H9 (cell line): ENCODE results near the gene KCNAB2. TPM values are rescaled to one million over a fixed set of nuclear protein-coding genes. Genes with fewer than 3 reads are reported as not detected.

ENCODE experiments used
- DNase-seq: peaks from one replicate; pipeline ENCODE4 v3.0.0-alpha.2; 2017
- H2AFZ ChIP-seq: one replicate; pipeline ENCODE4 v1.6.1; 2013; ENCODE audit warnings: mild to moderate bottlenecking, low read length, control low read depth, moderate library complexity
- H2AK5ac ChIP-seq: 2 replicates; pipeline ENCODE4 v1.6.1; 2013; ENCODE audit warnings: low read length, control low read depth, mixed read lengths; ENCODE audit not compliant: insufficient read length
- H2BK120ac ChIP-seq: one replicate; pipeline ENCODE4 v1.6.1; 2013; ENCODE audit warnings: low read depth, mild to moderate bottlenecking, low read length, control low read depth, inconsistent platforms; ENCODE audit not compliant: poor library complexity, severe bottlenecking
- H2BK12ac ChIP-seq: 2 replicates; pipeline ENCODE4 v1.6.1; 2013; ENCODE audit warnings: low read length, control low read depth, mixed read lengths, low read depth; ENCODE audit not compliant: insufficient read length
- H2BK15ac ChIP-seq: 2 replicates; pipeline ENCODE4 v1.6.1; 2013; ENCODE audit warnings: low read depth, low read length, control low read depth
- H2BK20ac ChIP-seq: one replicate; pipeline ENCODE4 v1.6.1; 2013; ENCODE audit warnings: low read depth, mild to moderate bottlenecking, low read length, control low read depth, inconsistent platforms; ENCODE audit not compliant: poor library complexity, severe bottlenecking
- H2BK5ac ChIP-seq: 2 replicates; pipeline ENCODE4 v1.6.1; 2013; ENCODE audit warnings: low read length, control low read depth, mixed read lengths; ENCODE audit not compliant: insufficient read length
- H3K14ac ChIP-seq: 2 replicates; pipeline ENCODE4 v1.6.1; 2013; ENCODE audit warnings: low read length, control low read depth; ENCODE audit not compliant: insufficient read depth
- H3K18ac ChIP-seq: 2 replicates; pipeline ENCODE4 v1.6.1; 2013; ENCODE audit warnings: low read depth, mild to moderate bottlenecking, mixed read lengths, low read length, control low read depth; ENCODE audit not compliant: insufficient read length
- H3K23ac ChIP-seq: 2 replicates; pipeline ENCODE4 v1.6.1; 2013; ENCODE audit warnings: low read length, control low read depth, mixed read lengths, low read depth; ENCODE audit not compliant: insufficient read length
- H3K23me2 ChIP-seq: 2 replicates; pipeline ENCODE4 v1.6.1; 2013; ENCODE audit warnings: low read depth, mild to moderate bottlenecking, mixed read lengths, low read length, control low read depth; ENCODE audit not compliant: insufficient read length, poor library complexity, severe bottlenecking
- H3K27ac ChIP-seq: 2 replicates; pipeline ENCODE4 v1.5.1; 2013; ENCODE audit warnings: low read length, control low read depth, mixed read lengths, low read depth; ENCODE audit not compliant: insufficient read length
- H3K27me3 ChIP-seq: 2 replicates; pipeline ENCODE4 v1.6.1; 2013; ENCODE audit warnings: low read length, control low read depth, inconsistent platforms; ENCODE audit not compliant: insufficient read depth
- H3K4ac ChIP-seq: 2 replicates; pipeline ENCODE4 v1.6.1; 2013; ENCODE audit warnings: low read depth, mild to moderate bottlenecking, control low read depth, inconsistent platforms, low read length, moderate library complexity
- H3K4me1 ChIP-seq: 2 replicates; pipeline ENCODE4 v1.6.1; 2013; ENCODE audit warnings: low read length, control low read depth, inconsistent platforms; ENCODE audit not compliant: insufficient read depth
- H3K4me2 ChIP-seq: 2 replicates; pipeline ENCODE4 v1.6.1; 2013; ENCODE audit warnings: low read length, control low read depth, mixed read lengths; ENCODE audit not compliant: insufficient read length, insufficient read depth
- H3K56ac ChIP-seq: 2 replicates; pipeline ENCODE4 v1.6.1; 2013; ENCODE audit warnings: low read depth, mild to moderate bottlenecking, mixed read lengths, low read length, control low read depth; ENCODE audit not compliant: insufficient read length
- H3K79me1 ChIP-seq: 2 replicates; pipeline ENCODE4 v1.6.1; 2013; ENCODE audit warnings: low read depth, mild to moderate bottlenecking, moderate library complexity, low read length, control low read depth, inconsistent platforms; ENCODE audit not compliant: insufficient read depth, poor library complexity, severe bottlenecking
- H3K79me2 ChIP-seq: 2 replicates; pipeline ENCODE4 v1.6.1; 2013; ENCODE audit warnings: low read length, control low read depth, inconsistent platforms; ENCODE audit not compliant: insufficient read depth
- H3K9ac ChIP-seq: 2 replicates; pipeline ENCODE4 v1.6.1; 2013; ENCODE audit warnings: low read length, control low read depth, mixed read lengths; ENCODE audit not compliant: insufficient read length; ENCODE audit errors: extremely low read depth
- H3K9me3 ChIP-seq: one replicate; pipeline ENCODE4 v1.6.1; 2013; ENCODE audit warnings: low read depth, low read length, inconsistent platforms; ENCODE audit not compliant: control insufficient read depth
- H3T11ph ChIP-seq: one replicate; pipeline ENCODE4 v1.6.1; 2013; ENCODE audit warnings: mild to moderate bottlenecking, low read length, control low read depth, inconsistent platforms
- H4K20me1 ChIP-seq: one replicate; pipeline ENCODE4 v1.6.1; 2013; ENCODE audit not compliant: control insufficient read depth, insufficient read length, insufficient read depth
- H4K5ac ChIP-seq: 2 replicates; pipeline ENCODE4 v1.6.1; 2013; ENCODE audit warnings: low read depth, mild to moderate bottlenecking, mixed read lengths, low read length, control low read depth; ENCODE audit not compliant: insufficient read length
- H4K8ac ChIP-seq: replicated peaks from 2 replicates; pipeline ENCODE4 v1.6.1; 2013; ENCODE audit warnings: low read length, control low read depth, mixed read lengths, low read depth; ENCODE audit not compliant: insufficient read length
- H4K91ac ChIP-seq: 2 replicates; pipeline ENCODE4 v1.6.1; 2013; ENCODE audit warnings: low read depth, mild to moderate bottlenecking, moderate library complexity, mixed read lengths, low read length, control low read depth; ENCODE audit not compliant: insufficient read length
- H3K27ac Mint-ChIP-seq, 3 experiments: 2 replicates in 2 of 3; 3 replicates in 1 of 3; pipeline ENCODE4 v1.8.0; 2020 to 2021; ENCODE audit warnings: mixed read lengths in 3 of 3, mild to moderate bottlenecking in 1 of 3, moderate library complexity in 1 of 3
- H3K27me3 Mint-ChIP-seq: 2 replicates; pipeline ENCODE4 v1.8.0; 2021; ENCODE audit warnings: low read depth, mild to moderate bottlenecking, moderate library complexity, mixed read lengths
- H3K36me3 Mint-ChIP-seq, 3 experiments: 2 replicates in 2 of 3; 3 replicates in 1 of 3; pipeline ENCODE4 v1.8.0; 2020 to 2021; ENCODE audit warnings: low read depth in 3 of 3, mixed read lengths in 3 of 3; ENCODE audit not compliant: insufficient read depth in 1 of 3
- H3K4me1 Mint-ChIP-seq, 2 experiments: 2 replicates each; pipeline ENCODE4 v1.8.0; 2020; ENCODE audit warnings: mixed read lengths in 2 of 2
- H3K4me3 Mint-ChIP-seq, 2 experiments: 2 replicates in 1 of 2; 3 replicates in 1 of 2; pipeline ENCODE4 v1.8.0; 2020 to 2021; ENCODE audit warnings: mild to moderate bottlenecking in 2 of 2, mixed read lengths in 2 of 2, moderate library complexity in 1 of 2
- H3K9me3 Mint-ChIP-seq, 2 experiments: 2 replicates in 1 of 2; 3 replicates in 1 of 2; pipeline ENCODE4 v1.8.0; 2020; ENCODE audit warnings: mild to moderate bottlenecking in 2 of 2, mixed read lengths in 2 of 2, moderate library complexity in 1 of 2
- WGBS: extraction: QIAGEN DNeasy Blood & Tissue Kit; methylation state at CpG from one replicate; pipeline ENCODE4 v1.1.7; 2013; ENCODE audit warnings: missing lambda C conversion rate, low lambda C conversion rate, mixed read lengths; ENCODE audit not compliant: insufficient read length; ENCODE audit errors: extremely low coverage; 5-methylcytosine and 5-hydroxymethylcytosine counted together
- total RNA-seq: library from RNA; stranded (reverse); gene quantifications from 2 replicates; pipeline ENCODE4 v1.2.1, GENCODE V29; 2021
- TF ChIP-seq, protein P1 (sequence below): fragments of 200-600 bp; sonication (generic); conservative IDR thresholded peaks from 3 replicates; pipeline ENCODE4 v1.8.0; 2021; ENCODE audit warnings: antibody characterized with exemption, mild to moderate bottlenecking

Gene KCNAB2
- total RNA-seq, 1 experiment from 2014 or later = 8.3 TPM

DNA sequence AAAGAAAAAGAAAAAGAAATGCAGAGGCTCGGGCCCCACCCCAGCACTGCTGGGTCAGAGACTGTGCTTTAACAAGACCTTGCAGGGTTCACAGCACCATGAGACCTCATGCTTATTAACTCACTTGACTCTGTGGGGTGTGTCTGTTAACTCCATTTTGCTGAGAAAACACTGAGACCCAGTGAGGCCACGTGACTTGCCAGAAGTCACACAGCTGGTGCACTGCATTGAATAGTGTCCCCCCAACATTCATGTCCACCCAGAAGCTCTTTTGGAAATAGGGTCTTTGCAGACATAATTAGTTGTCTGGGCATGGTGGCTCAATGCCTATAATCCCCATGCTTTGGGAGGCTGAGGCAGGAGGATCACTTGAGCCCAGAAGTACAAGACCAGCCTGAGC lies 94.7 kb downstream of the KCNAB2 start:
- Histone ChIP-seq H3K4me1 (no peaks in the 10 kb centered on the region), H2AK5ac (no peak overlapping the region)
- WGBS = no CpG with 5 or more reads among the region's 2 CpGs

More for the DNA sequence above, 94.7 kb downstream of the KCNAB2 start:
- Histone ChIP-seq H2AFZ (no peak overlapping the region), H3K4me2 (no peak overlapping the region), H3K27me3 (no peaks in the 10 kb centered on the region), H3T11ph (no peak overlapping the region), H3K56ac (no peak overlapping the region), H3K23ac (no peak overlapping the region), H4K20me1 (no peaks in the 10 kb centered on the region), H3K79me1 (no peaks in the 10 kb centered on the region), H2BK120ac (no peak overlapping the region), H3K18ac (no peak overlapping the region), H3K79me2 (no peaks in the 10 kb centered on the region), H3K4ac (no peak overlapping the region), H3K9ac (no peak overlapping the region), H2BK20ac (no peak overlapping the region), H4K5ac (no peak overlapping the region), H4K8ac (no peak overlapping the region), H2BK15ac (no peak overlapping the region), H3K9me3 (no peaks in the 10 kb centered on the region), H4K91ac (no peak overlapping the region), H2BK12ac (no peak overlapping the region), H3K23me2 (no peaks in the 10 kb centered on the region), H3K14ac (no peak overlapping the region), H3K27ac (no peak overlapping the region), H2BK5ac (no peak overlapping the region)
- TF ChIP-seq, protein P1, sequence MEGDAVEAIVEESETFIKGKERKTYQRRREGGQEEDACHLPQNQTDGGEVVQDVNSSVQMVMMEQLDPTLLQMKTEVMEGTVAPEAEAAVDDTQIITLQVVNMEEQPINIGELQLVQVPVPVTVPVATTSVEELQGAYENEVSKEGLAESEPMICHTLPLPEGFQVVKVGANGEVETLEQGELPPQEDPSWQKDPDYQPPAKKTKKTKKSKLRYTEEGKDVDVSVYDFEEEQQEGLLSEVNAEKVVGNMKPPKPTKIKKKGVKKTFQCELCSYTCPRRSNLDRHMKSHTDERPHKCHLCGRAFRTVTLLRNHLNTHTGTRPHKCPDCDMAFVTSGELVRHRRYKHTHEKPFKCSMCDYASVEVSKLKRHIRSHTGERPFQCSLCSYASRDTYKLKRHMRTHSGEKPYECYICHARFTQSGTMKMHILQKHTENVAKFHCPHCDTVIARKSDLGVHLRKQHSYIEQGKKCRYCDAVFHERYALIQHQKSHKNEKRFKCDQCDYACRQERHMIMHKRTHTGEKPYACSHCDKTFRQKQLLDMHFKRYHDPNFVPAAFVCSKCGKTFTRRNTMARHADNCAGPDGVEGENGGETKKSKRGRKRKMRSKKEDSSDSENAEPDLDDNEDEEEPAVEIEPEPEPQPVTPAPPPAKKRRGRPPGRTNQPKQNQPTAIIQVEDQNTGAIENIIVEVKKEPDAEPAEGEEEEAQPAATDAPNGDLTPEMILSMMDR = no peak
- no peak for DNase-seq
- Mint-ChIP-seq H3K9me3 (no peaks in the 10 kb centered on the region), H3K4me3 (no peak overlapping the region), H3K4me1 (peaks cover 0 to 9% of the 10 kb centered on the region in 2 experiments; a peak in 1 of 4 replicates), H3K27me3 (peaks cover 19% of the 10 kb centered on the region), H3K36me3 (no peaks in the 10 kb centered on the region), H3K27ac (no peak overlapping the region; a peak in 1 of 7 replicates)
